Smooth muscle cell (in vitro differentiated cells): ENCODE data around the gene PTPN14. TPM values are rescaled to one million over a fixed set of nuclear protein-coding genes. Genes with fewer than 3 reads are reported as not detected.
A peak's percentile ranks its signal among the peaks of the same experiment; 100 is the strongest.

Experiments
- DNase-seq: peaks from one replicate; lab custom pipeline; 2025; ENCODE audit not compliant: unreplicated experiment; lab: John Stamatoyannopoulos, UW
- H2AFZ ChIP-seq: fragments of 200-600 bp; sonication (generic); 2 replicates; pipeline ENCODE4 v1.6.0; 2016; ENCODE audit warnings: antibody characterized with exemption, low read depth, mild to moderate bottlenecking
- H3F3A ChIP-seq: fragments of 200-600 bp; sonication (generic); 2 replicates; pipeline ENCODE4 v1.6.0; 2017; ENCODE audit warnings: antibody characterized with exemption, low read depth
- H3K27ac ChIP-seq: fragments of 200-600 bp; sonication (generic); 2 replicates; pipeline ENCODE4 v1.5.1; 2016; ENCODE audit warnings: low read depth, mild to moderate bottlenecking
- H3K27me3 ChIP-seq: fragments of 200-600 bp; sonication (generic); 2 replicates; pipeline ENCODE4 v1.6.1; 2016; ENCODE audit warnings: low read depth, mild to moderate bottlenecking
- H3K36me3 ChIP-seq: fragments of 200-600 bp; sonication (generic); 2 replicates; pipeline ENCODE4 v1.5.1; 2016; ENCODE audit warnings: low read depth
- H3K4me1 ChIP-seq: fragments of 200-600 bp; sonication (generic); 2 replicates; pipeline ENCODE4 v1.5.1; 2016; ENCODE audit warnings: low read depth
- H3K4me2 ChIP-seq: fragments of 200-600 bp; sonication (generic); 2 replicates; pipeline ENCODE4 v1.6.0; 2016; ENCODE audit warnings: mild to moderate bottlenecking
- H3K4me3 ChIP-seq: fragments of 200-600 bp; sonication (generic); 2 replicates; pipeline ENCODE4 v1.5.1; 2016; ENCODE audit warnings: mild to moderate bottlenecking
- H3K79me2 ChIP-seq: fragments of 200-600 bp; sonication (generic); 2 replicates; pipeline ENCODE4 v1.6.0; 2016; ENCODE audit warnings: low read depth, mild to moderate bottlenecking
- H3K9ac ChIP-seq: fragments of 200-600 bp; sonication (generic); 2 replicates; pipeline ENCODE4 v1.6.0; 2016; ENCODE audit warnings: low read depth
- H3K9me3 ChIP-seq: fragments of 200-600 bp; sonication (generic); replicated peaks from 2 replicates; pipeline ENCODE4 v1.5.1; 2016; ENCODE audit warnings: low read depth
- H4K20me1 ChIP-seq: fragments of 200-600 bp; sonication (generic); 2 replicates; pipeline ENCODE4 v1.6.0; 2016; ENCODE audit warnings: low read depth
- WGBS: methylation state at CpG from one replicate; pipeline ENCODE4 v1.1.7; 2016; ENCODE audit warnings: low lambda C conversion rate; 5-methylcytosine and 5-hydroxymethylcytosine counted together
- polyA plus RNA-seq: library from polyadenylated mRNA; unstranded; fragments of >200 nt; fragmentation: Nextera tagmentation; extraction: Ambion mirVana; gene quantifications from 2 replicates; pipeline ENCODE4 v1.2.1, GENCODE V29; 2016
- total RNA-seq: library from RNA; depleted of rRNA; stranded (reverse); fragments of >200 nt; gene quantifications from 2 replicates; pipeline ENCODE4 v1.2.3, GENCODE V29; 2014
- TF ChIP-seq, protein P1 (sequence below): fragments of 200-600 bp; sonication (generic); IDR thresholded peaks from 2 replicates; pipeline ENCODE4 v1.5.1; 2017; ENCODE audit warnings: borderline replicate concordance, mild to moderate bottlenecking, antibody characterized with exemption; ENCODE audit not compliant: insufficient read depth, poor library complexity, severe bottlenecking

PTPN14 gene
- total and polyA plus RNA-seq, 2 experiments from 2014 or later: 13.7 to 28.6 TPM

DNA sequence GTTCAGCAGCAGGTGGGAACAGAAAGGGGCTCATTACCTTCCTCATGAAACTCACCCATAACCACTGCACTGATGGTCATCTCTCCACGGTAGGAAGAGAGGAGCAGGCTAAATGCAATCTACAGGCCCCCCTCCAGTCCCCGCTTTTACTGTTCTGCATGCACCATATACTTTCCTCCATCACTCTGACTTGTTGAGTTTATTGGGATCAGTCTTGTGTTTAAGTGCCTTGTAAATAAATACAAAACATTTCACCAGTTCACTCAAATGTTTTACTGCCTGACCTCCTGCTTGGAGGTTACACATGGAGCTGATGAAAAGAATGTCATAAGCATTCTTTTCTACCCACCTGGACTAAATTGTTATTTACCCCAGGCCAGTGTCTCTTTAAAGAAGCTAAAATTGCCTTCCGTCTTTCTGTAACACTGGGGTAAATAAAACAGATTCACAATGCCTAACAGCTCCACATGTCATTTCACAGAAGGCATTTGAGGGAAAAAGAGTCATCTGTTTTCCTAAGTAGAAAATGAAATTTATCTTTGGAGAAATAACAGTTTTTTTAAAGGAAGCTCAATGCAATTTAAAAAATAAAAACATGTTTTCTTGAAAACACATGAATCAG, 30.7 kb downstream of the PTPN14 start:
- TF ChIP-seq, protein P1, sequence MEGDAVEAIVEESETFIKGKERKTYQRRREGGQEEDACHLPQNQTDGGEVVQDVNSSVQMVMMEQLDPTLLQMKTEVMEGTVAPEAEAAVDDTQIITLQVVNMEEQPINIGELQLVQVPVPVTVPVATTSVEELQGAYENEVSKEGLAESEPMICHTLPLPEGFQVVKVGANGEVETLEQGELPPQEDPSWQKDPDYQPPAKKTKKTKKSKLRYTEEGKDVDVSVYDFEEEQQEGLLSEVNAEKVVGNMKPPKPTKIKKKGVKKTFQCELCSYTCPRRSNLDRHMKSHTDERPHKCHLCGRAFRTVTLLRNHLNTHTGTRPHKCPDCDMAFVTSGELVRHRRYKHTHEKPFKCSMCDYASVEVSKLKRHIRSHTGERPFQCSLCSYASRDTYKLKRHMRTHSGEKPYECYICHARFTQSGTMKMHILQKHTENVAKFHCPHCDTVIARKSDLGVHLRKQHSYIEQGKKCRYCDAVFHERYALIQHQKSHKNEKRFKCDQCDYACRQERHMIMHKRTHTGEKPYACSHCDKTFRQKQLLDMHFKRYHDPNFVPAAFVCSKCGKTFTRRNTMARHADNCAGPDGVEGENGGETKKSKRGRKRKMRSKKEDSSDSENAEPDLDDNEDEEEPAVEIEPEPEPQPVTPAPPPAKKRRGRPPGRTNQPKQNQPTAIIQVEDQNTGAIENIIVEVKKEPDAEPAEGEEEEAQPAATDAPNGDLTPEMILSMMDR: no peak
- Histone ChIP-seq H3K4me1 (peaks cover 28% of the 10 kb centered on the region), H3K36me3 (no peaks in the 10 kb centered on the region), H3K4me3 (no peak overlapping the region), H3K79me2 (peaks cover 84% of the 10 kb centered on the region), H4K20me1 (peaks cover 95% of the 10 kb centered on the region), H3F3A (no peaks in the 10 kb centered on the region), H2AFZ (no peak overlapping the region), H3K9ac (no peak overlapping the region), H3K27me3 (no peaks in the 10 kb centered on the region), H3K27ac (peak overlapping the region; percentile 9), H3K9me3 (no peaks in the 10 kb centered on the region), H3K4me2 (peak overlapping the region; percentile 32)
- DNase-seq: no peak
- WGBS: 38% methylated on average over 3 of the region's 3 CpGs

- H3K79me2 ChIP-seq: peaks cover 89% of the 10 kb centered on the region
- no peak for DNase-seq
- H3K36me3 ChIP-seq: no peaks in the 10 kb centered on the region
- peaks cover 95% of the 10 kb centered on the region for H4K20me1 ChIP-seq
- peaks cover 41% of the 10 kb centered on the region for H3K4me1 ChIP-seq
- no peak overlapping the region for H3K4me3 ChIP-seq
- H2AFZ ChIP-seq: no peak overlapping the region
- no peak overlapping the region for H3K9ac ChIP-seq
- H3K9me3 ChIP-seq: no peaks in the 10 kb centered on the region
- no peaks in the 10 kb centered on the region for H3K27me3 ChIP-seq
- peak overlapping the region; percentile 40 for H3K27ac ChIP-seq
- peak overlapping the region; percentile 73 for H3K4me2 ChIP-seq
- TF ChIP-seq, protein P1: no peak
- no peaks in the 10 kb centered on the region for H3F3A ChIP-seq
Measured at GRCh38 chr1:214518361-214518760, 33.0 kb downstream of the PTPN14 start.

DNA sequence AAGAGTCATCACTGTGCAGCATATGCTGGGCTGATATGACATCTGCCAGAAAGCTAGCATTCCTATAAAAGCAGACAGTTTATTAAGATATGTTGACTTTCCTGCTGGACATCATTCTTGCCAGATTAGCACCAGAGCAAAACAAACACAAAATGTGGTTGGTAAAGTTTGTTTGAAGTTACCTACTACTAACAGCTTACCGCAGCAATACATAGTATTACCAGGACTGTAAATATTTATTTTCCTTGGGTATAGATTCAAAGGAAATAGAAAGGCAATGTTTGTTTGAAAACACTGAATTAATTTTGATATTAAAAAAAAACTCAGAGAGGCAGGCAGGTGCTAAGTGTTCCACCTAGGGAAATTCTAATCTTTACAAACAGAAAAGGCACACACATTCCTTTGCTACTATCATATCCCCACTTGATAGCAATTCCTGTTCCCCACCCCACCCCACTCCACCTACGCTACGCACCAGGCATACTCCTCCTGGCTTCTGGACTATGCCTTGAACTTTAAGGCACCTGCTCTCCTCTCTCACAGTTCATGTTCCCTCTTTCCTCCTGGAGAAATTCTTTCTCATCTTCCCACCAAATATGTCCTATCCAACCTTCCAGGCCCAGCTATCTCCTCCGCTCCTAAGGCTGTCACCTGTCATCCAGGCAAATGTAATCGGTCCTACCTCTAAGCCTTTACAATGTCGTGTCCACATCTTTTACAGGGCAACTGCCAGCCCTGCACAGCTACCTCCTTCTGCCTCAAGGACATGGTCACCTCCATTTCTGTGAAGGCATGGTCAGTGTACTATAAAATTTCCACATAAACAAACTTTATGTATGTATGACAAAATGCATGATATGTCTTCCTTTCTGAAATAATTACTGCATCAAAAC, 34.7 kb downstream of the PTPN14 start:
- H3K9ac ChIP-seq: no peak overlapping the region
- H3K9me3 ChIP-seq: no peaks in the 10 kb centered on the region
- H3F3A ChIP-seq: no peaks in the 10 kb centered on the region
- no peaks in the 10 kb centered on the region for H3K36me3 ChIP-seq
- peaks cover 90% of the 10 kb centered on the region for H3K79me2 ChIP-seq
- TF ChIP-seq, protein P1: no peak
- H4K20me1 ChIP-seq: peaks cover 97% of the 10 kb centered on the region
- H2AFZ ChIP-seq: no peak overlapping the region
- WGBS: 77% methylated on average over 6 of the region's 6 CpGs
- H3K4me1 ChIP-seq: peaks cover 41% of the 10 kb centered on the region
- DNase-seq: no peak
- H3K27ac ChIP-seq: peak overlapping the region; percentile 32
- H3K4me3 ChIP-seq: no peak overlapping the region
- H3K4me2 ChIP-seq: no peak overlapping the region
- H3K27me3 ChIP-seq: no peaks in the 10 kb centered on the region
